ENCODE data around the gene EIF3I. TPM values are rescaled to one million over a fixed set of nuclear protein-coding genes. Genes with fewer than 3 reads are reported as not detected.
"Not testable (repeated sequence)": the region's sequence is repeated elsewhere in the genome, so short reads cannot be mapped to it uniquely, and the experiment has no call there.

The EIF3I gene
- total RNA-seq, 1 donor from 2014 or later: 203 TPM

- intact Hi-C loops (cut with micrococcal nuclease): loop anchor here (10.0 kb wide), 1 partner anchor 322 kb away; the partner anchor contains the start of gene PTP4A2
These were observed 35.0 kb downstream of the EIF3I start for GRCh38 chr1:32257227-32257508.

GRCh38 chr1:32263236-32263593 is 41.0 kb downstream of the EIF3I start:
- intact Hi-C loops (cut with micrococcal nuclease): not testable (repeated sequence)

GRCh38 chr1:32263744-32264143 is 41.5 kb downstream of the EIF3I start:
- intact Hi-C loops (cut with micrococcal nuclease): no loop called here

GRCh38 chr1:32265846-32266245 is 43.6 kb downstream of the EIF3I start:
- intact Hi-C loops (cut with micrococcal nuclease): no loop called here

GRCh38 chr1:32266921-32267591 is 44.8 kb downstream of the EIF3I start:
- intact Hi-C loops (cut with micrococcal nuclease): no loop called here

GRCh38 chr1:32269744-32270143 is 47.5 kb downstream of the EIF3I start:
- intact Hi-C loops (cut with micrococcal nuclease): no loop called here

- intact Hi-C loops (cut with micrococcal nuclease): loop anchor here (2.0 kb wide), 1 partner anchor 22 kb away; the partner anchor contains the start of gene LCK
These were observed 50.6 kb downstream of the EIF3I start for GRCh38 chr1:32272557-32273390.

- intact Hi-C loops (cut with micrococcal nuclease): loop anchor here (2.0 kb wide), 1 partner anchor 23 kb away; the partner anchor contains the start of gene LCK
These were observed 51.4 kb downstream of the EIF3I start for GRCh38 chr1:32273391-32274208.

- intact Hi-C loops (cut with micrococcal nuclease): no loop called here
These were observed 52.6 kb downstream of the EIF3I start for GRCh38 chr1:32274646-32275340.

- intact Hi-C loops (cut with micrococcal nuclease): no loop called here
These were observed 53.2 kb downstream of the EIF3I start for GRCh38 chr1:32275424-32275823.

GRCh38 chr1:32276032-32276782 is 54.0 kb downstream of the EIF3I start:
- intact Hi-C loops (cut with micrococcal nuclease): no loop called here

Other genes starting within 250 kb of the EIF3I start
- gene KHDRBS1, start 208.5 kb upstream of the EIF3I start, total RNA-seq: 160 and 162 TPM in 2 replicates
- 32.7 and 34.8 TPM in 2 replicates for gene TMEM39B, start 149.5 kb upstream of the EIF3I start, total RNA-seq
- 64.9 and 67.0 TPM in 2 replicates for gene KPNA6, start 114.4 kb upstream of the EIF3I start, total RNA-seq
- gene TXLNA, start 42.7 kb upstream of the EIF3I start, total RNA-seq: 79.4 and 79.8 TPM in 2 replicates
- 34.3 and 35.5 TPM in 2 replicates for gene CCDC28B, start 21.8 kb upstream of the EIF3I start, total RNA-seq
- gene IQCC, start 16.7 kb upstream of the EIF3I start, total RNA-seq: 4.3 and 5.3 TPM in 2 replicates
- not detected in 2 replicates for gene DCDC2B, start 13.3 kb upstream of the EIF3I start, total RNA-seq
- 13.7 and 17.5 TPM in 2 replicates for gene TMEM234, start 54 bp upstream of the EIF3I start, total RNA-seq
- gene FAM167B, start 24.8 kb downstream of the EIF3I start, total RNA-seq: 0.34 and 0.52 TPM in 2 replicates
- gene LCK, start 28.9 kb downstream of the EIF3I start, total RNA-seq: 413 and 422 TPM in 2 replicates
- 202 and 216 TPM in 2 replicates for gene HDAC1, start 69.7 kb downstream of the EIF3I start, total RNA-seq
- gene MARCKSL1, start 113.8 kb downstream of the EIF3I start, total RNA-seq: 24.6 and 28.4 TPM in 2 replicates
- gene FAM229A, start 140.1 kb downstream of the EIF3I start, total RNA-seq: 7.3 and 7.9 TPM in 2 replicates
- 0.64 and 1.7 TPM in 2 replicates for gene TSSK3, start 140.1 kb downstream of the EIF3I start, total RNA-seq
- gene BSDC1, start 172.0 kb downstream of the EIF3I start, total RNA-seq: 48.3 and 49.9 TPM in 2 replicates
- gene ZBTB8B, start 242.7 kb downstream of the EIF3I start, total RNA-seq: not detected in 2 replicates

All from T-helper 2 cell treated with Interferon-gamma antibody and Interleukin-4, amounts not matched to agents 100 ng/mL and 5 ng/mL, for 36 hours (primary cell).